Peyer's patch (tissue), 4 donors: ENCODE results near the gene RNF125. TPM values are rescaled to one million over a fixed set of nuclear protein-coding genes. Genes with fewer than 3 reads are reported as not detected.

Experiments
- DNase-seq, 3 donors: peaks; one replicate each; pipeline ENCODE4 v3.0.0-alpha.2; 2017 to 2019
- H3K27ac ChIP-seq, 4 donors: fragments of 200-600 bp; sonication (generic); one replicate each; pipeline ENCODE4 v1.5.1; 2016 to 2019
- H3K27me3 ChIP-seq, 2 donors: fragments of 200-600 bp; sonication (generic); one replicate each; pipeline ENCODE4 v1.5.1; 2019
- H3K36me3 ChIP-seq, 3 donors: fragments of 200-600 bp; sonication (generic); one replicate each; pipeline ENCODE4 v1.5.1; 2016 to 2019
- H3K4me1 ChIP-seq, 4 donors: fragments of 200-600 bp; sonication (generic); one replicate each; pipeline ENCODE4 v1.5.1; 2016 to 2019
- H3K4me3 ChIP-seq, 4 donors: fragments of 200-600 bp; sonication (generic); 1 replicate in 3 of 4; 2 replicates in 1 of 4; pipeline ENCODE4 v1.5.1; 2016 to 2019; ENCODE audit warnings: mild to moderate bottlenecking in 1 of 4
- H3K9me3 ChIP-seq, 4 donors: fragments of 200-600 bp; sonication (generic); one replicate each; pipeline ENCODE4 v1.5.1; 2016 to 2019; ENCODE audit warnings: mild to moderate bottlenecking in 1 of 4
- CTCF ChIP-seq, 6 experiments: fragments of 450-650 bp in 4 of 6; fragments of 200-600 bp in 2 of 6; sonication (generic) in 1 of 6; IDR thresholded peaks; one replicate each; pipeline ENCODE4 v1.5.1; 2017 to 2019; ENCODE audit warnings: antibody characterized with exemption in 6 of 6, mild to moderate bottlenecking in 3 of 6, moderate library complexity in 1 of 6
- POLR2A ChIP-seq, 2 donors: fragments of 450-650 bp; IDR thresholded peaks; one replicate each; pipeline ENCODE4 v1.5.1; 2017; ENCODE audit warnings: antibody characterized with exemption in 2 of 2, mild to moderate bottlenecking in 2 of 2, moderate library complexity in 2 of 2
- total RNA-seq, 4 donors: library from RNA; depleted of rRNA; stranded (reverse); fragments of >200 nt; gene quantifications; one replicate each; pipeline ENCODE4 v1.1.0, GENCODE V29; 2016

RNF125 gene
- total RNA-seq, 4 donors from 2014 or later = 1.7 to 19.6 (median 16.1) TPM

DNA sequence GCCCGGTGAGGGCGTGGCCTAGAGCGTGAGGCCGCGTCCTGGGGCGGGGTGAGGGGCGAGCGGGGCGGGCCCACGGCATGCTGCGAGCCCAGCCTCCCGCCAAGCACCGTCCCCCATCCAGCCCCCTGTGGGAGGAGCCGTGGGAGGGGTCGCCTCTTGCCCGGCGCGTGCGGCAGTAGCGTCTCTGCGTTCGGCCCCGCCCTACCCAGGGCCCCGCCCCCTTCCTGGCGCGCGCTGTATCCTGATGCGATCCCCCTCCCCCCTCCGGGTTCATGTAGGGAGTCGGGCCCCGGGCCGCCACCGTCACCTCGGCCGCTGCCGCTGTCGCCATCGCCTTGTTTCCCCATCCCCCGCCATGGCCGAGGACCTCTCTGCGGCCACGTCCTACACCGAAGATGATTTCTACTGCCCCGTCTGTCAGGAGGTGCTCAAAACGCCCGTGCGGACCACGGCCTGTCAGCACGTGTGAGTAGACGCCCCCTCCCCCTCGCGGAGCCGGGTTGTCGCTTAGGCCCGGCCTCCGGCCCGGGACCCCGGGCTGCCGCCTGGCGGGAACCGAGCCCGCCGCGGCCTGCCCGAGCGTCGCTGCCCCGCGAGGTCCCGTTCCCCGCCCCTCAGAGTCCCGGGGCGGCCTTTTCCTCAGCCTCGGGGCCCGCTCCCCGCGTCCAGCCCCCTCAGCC, 73.9 kb downstream of the RNF125 start:
- no peaks in the 10 kb centered on the region for H3K27me3 ChIP-seq
- no peaks in the 10 kb centered on the region for H3K36me3 ChIP-seq
- peak overlapping the region; percentile 95 to 100 (median 98) for H3K27ac ChIP-seq
- H3K9me3 ChIP-seq = no peaks in the 10 kb centered on the region
- no peak for TF ChIP-seq CTCF (IDR thresholded peaks at IDR 0.05)
- peak; percentile 29 to 61 for TF ChIP-seq POLR2A (IDR thresholded peaks at IDR 0.05)
- peaks cover 0 to 26% (median 9%) of the 10 kb centered on the region in 4 donors for H3K4me1 ChIP-seq
- peak overlapping the region; percentile 61 to 92 (median 70) for H3K4me3 ChIP-seq
- peak; percentile 99 to 100 (median 100) for DNase-seq

DNA sequence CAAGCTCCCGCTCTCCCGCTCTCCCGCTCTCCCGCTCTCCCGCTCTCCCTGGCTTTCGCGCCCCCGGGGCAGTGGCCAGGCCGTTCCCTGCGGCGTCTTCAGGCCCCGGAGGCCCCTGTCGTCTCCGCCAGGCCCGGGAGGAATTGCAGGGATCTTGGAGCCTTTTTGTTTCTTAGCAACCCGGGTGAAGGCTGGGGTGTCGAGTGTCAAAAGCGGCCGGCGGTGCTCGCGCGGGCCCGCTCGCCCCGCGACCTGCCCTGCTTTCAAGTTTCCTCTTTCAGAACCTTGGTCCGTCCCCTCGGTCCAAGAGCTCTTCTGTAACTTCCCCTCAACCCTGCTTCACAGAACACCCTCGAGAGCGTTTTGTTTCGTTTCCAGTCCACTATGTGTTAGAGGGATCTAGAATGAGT, 74.5 kb downstream of the RNF125 start:
- Histone ChIP-seq H3K9me3 (no peaks in the 10 kb centered on the region), H3K36me3 (no peaks in the 10 kb centered on the region), H3K4me1 (peaks cover 0 to 26% (median 9%) of the 10 kb centered on the region in 4 donors), H3K27ac (peak overlapping the region; percentile 95 to 100 (median 98)), H3K4me3 (peak overlapping the region; percentile 61 to 92 (median 70)), H3K27me3 (no peaks in the 10 kb centered on the region)
- TF ChIP-seq POLR2A (IDR thresholded peaks at IDR 0.05) (no peak), CTCF (IDR thresholded peaks at IDR 0.05) (no peak)
- peak; percentile 57 to 78 (median 70) for DNase-seq

DNA sequence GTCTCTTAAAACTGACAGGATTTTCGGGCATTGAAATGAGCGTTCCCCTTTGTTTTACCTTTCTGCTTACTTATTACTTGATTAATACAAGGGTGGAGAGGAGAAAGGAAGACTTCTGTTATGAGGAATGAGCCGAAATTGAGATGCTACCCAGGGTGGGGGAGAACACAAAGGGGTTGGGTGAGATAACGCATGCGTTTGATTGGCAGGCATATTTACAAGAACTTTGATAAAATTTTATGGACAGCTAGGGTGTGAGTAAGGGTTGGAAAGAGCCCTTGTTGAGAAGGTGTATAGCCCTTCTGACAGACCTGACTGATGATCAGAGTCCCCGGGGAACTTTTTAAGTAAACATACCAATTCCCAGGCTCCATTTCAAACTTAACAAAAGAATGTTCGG, 74.9 kb downstream of the RNF125 start:
- TF ChIP-seq POLR2A (IDR thresholded peaks at IDR 0.05) (no peak), CTCF (IDR thresholded peaks at IDR 0.05) (no peak)
- Histone ChIP-seq H3K4me3 (peak overlapping the region; percentile 61 to 92 (median 70)), H3K27me3 (no peaks in the 10 kb centered on the region), H3K27ac (peak overlapping the region; percentile 95 to 100 (median 98)), H3K36me3 (no peaks in the 10 kb centered on the region), H3K9me3 (no peaks in the 10 kb centered on the region), H3K4me1 (peaks cover 0 to 26% (median 9%) of the 10 kb centered on the region in 4 donors)
- DNase-seq = no peak

GRCh38 chr18:32095192-32095899, 76.7 kb downstream of the RNF125 start:
- Histone ChIP-seq H3K4me3 (no peak overlapping the region), H3K4me1 (peaks cover 0 to 26% (median 9%) of the 10 kb centered on the region in 4 donors), H3K27me3 (no peaks in the 10 kb centered on the region), H3K27ac (no peak overlapping the region), H3K9me3 (no peaks in the 10 kb centered on the region), H3K36me3 (no peaks in the 10 kb centered on the region)
- no peak for DNase-seq
- no peak for TF ChIP-seq POLR2A (IDR thresholded peaks at IDR 0.05)
- no peak for TF ChIP-seq CTCF (IDR thresholded peaks at IDR 0.05)

- peaks cover 0 to 25% (median 9%) of the 10 kb centered on the region in 4 donors for H3K4me1 ChIP-seq
- DNase-seq = no peak
Observed at GRCh38 chr18:32095900-32096229, 77.2 kb downstream of the RNF125 start.

More at GRCh38 chr18:32095900-32096229, 77.2 kb downstream of the RNF125 start:
- no peaks in the 10 kb centered on the region for H3K9me3 ChIP-seq
- no peaks in the 10 kb centered on the region for H3K36me3 ChIP-seq
- no peak overlapping the region for H3K4me3 ChIP-seq
- TF ChIP-seq CTCF (IDR thresholded peaks at IDR 0.05) (no peak), POLR2A (IDR thresholded peaks at IDR 0.05) (no peak)
- no peaks in the 10 kb centered on the region for H3K27me3 ChIP-seq
- H3K27ac ChIP-seq = no peak overlapping the region
